ENCODE data around the gene GNG3. TPM values are rescaled to one million over a fixed set of nuclear protein-coding genes. Genes with fewer than 3 reads are reported as not detected.

GNG3 gene
- total RNA-seq = not detected

DNA sequence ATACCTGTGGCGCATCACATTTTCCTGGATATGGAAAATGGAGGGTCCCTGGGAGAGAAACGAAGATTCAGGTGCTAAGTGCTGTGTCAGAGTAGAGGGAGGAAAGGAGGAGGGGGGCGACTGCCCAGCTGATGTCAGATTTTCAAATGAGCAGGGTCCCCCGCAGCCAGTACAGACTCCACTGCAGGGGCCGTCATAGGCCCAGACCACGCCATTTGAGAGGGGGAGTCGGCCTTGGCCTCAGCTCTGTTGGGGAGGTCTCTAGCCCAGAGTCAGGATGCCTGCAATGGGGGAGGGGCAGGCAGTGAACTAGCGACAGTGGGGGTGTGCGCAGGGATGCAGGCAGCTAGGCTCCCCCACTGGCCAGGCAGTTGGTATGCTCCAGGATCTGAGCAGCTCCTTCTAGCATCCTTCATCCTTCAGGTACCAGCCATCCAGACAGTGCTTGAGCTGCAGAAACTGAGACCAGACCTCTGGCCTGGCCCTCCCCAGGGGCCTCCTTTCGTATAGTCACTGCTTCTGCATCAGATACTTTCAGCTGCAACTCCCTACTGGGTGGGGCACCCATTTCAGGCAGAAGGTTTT, at the start of gene GNG3, which contains the start of gene BSCL2:
Gene GNG3, plus strand, starts transcription at position 400 of the 585 bp plus-strand sequence. CDS start 620 bp downstream, outside the sequence.
Gene BSCL2, minus strand, starts transcription at position 148 of the 585 bp plus-strand sequence. CDS start 229 bp downstream, outside the sequence.

DNA sequence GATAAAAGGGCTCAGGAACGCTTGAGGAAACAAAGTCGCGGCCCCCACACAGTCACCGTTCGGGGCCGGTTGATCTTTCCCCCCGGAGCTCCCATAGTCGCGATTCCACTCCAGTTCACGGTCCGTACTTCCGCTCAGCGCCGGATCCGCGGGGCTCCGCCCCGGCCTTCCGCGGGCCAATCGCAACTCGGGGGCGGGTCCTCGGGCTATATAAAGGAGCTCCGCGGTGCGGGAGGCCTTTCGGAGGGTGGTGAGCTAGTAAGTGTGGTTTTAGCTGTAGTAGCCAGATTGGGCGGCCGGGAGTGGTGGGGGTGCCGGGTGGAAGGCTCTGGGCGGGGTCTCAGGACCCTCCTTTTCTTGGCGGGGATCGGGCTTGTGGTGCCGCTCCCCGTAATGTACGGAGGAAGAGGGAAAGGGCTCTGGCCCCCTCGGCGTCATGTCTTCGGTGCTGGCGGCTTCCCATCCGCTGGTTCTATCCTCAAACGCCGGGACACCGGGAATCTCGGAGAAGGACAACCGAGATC, 42.3 kb upstream of the GNG3 start, which contains the start of the genes C11orf98 and CSKMT:
Gene C11orf98, minus strand, starts transcription at position 136 of the 524 bp plus-strand sequence. Its CDS starts 41 bp downstream, at position 95.
Gene CSKMT, plus strand, starts transcription at position 238 of the 524 bp plus-strand sequence. CDS start 568 bp downstream, outside the sequence.

DNA sequence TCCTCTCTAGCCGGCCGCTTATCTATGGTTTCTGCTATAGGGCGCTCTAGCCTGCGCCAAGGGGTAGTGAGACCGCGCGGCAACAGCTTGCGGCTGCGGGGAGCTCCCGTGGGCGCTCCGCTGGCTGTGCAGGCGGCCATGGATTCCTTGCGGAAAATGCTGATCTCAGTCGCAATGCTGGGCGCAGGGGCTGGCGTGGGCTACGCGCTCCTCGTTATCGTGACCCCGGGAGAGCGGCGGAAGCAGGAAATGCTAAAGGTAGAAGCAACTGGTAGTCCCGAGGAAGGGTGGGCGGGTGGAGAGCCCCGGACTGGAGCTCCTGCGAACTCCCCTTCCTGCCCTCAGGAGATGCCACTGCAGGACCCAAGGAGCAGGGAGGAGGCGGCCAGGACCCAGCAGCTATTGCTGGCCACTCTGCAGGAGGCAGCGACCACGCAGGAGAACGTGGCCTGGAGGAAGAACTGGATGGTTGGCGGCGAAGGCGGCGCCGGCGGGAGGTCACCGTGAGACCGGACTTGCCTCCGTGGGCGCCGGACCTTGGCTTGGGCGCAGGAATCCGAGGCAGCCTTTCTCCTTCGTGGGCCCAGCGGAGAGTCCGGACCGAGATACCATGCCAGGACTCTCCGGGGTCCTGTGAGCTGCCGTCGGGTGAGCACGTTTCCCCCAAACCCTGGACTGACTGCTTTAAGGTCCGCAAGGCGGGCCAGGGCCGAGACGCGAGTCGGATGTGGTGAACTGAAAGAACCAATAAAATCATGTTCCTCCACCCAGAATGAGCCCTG, 35.7 kb upstream of the GNG3 start, which contains the start of the genes LBHD1 and UQCC3:
Gene LBHD1, minus strand, starts transcription at position 660 of the 782 bp plus-strand sequence. CDS start 2,236 bp downstream, outside the sequence.
Gene UQCC3, plus strand, starts transcription at position 66 of the 782 bp plus-strand sequence. Its CDS starts 73 bp downstream, at position 139.

GRCh38 chr11:62678770-62679696, 28.4 kb upstream of the GNG3 start, which contains the start of gene UBXN1:
Gene UBXN1, minus strand, starts transcription at chr11:62679073. Its CDS starts 150 bp downstream, at chr11:62678923.

DNA sequence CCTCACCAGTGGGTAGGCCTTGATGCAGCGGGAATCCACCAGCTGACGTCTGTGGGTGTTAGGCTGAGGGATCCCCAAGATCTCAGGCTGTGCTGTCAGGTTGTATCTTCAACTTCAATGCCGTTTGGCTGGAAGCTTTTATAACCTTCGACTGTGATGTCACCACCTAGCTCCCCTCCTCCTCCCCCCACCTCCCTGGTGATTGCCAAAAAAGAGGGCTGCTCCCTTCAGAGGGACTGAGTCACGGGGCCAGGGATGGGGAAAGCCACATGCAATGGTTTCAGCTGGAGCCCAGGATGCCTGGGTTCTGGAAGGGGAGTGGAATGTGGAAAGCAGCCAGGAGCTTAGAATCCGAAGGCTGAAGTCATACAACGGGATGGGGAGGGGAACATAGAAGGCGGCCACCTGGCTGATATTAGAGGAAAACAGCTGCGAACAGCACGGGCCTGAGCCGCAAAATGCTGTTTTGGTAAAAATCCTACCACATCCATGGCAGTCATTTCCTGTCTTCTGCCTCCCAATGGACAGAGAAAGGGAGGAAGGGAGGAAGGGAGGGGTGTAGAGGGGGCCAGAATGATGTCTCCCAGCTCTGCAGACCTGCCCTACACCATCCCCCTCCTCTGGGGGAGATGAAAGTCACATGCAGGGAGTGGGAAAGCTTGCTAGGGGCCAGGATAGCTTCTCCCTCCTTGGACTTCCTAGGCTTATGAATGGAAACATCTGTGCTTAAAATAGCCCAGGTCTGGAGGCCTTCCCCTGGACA, 17.9 kb upstream of the GNG3 start, which contains the start of gene LRRN4CL:
Gene LRRN4CL, minus strand, starts transcription at position 110 of the 763 bp plus-strand sequence. CDS start 1,022 bp downstream, outside the sequence.

DNA sequence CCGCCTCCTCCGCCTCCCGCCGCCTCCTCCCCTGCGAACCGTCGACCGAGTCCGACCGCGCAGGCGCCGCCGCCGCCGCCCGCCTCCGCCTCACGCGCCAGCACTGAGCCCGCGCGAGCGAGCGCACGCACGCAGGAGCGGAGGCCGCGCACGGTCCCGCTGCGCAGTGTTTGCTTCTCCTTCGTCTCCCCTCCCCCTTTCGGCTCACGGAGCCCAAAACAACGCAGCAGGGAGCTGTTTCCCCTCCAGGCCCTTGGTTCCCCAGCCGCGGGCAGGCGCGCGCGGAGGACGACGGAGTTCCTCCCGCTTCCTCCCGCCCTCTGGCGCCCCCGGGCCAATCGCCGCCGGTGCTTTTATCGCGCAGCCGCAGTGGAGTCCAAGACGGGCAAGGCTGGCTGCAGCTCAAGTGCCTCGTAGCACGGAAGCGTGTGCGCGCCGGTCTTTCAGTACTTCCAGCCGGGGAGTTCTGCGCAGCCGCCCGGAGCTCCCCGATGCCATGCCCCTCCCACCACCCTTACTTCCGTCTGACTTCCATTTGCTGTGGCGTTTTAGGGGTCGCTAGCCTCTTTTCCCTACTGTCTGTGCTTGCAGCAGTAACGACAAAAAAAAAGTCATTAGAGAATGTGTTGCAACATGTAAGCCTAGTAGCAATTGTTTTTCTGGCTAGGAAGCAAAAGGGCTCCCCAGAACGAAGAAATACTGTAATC, 19.8 kb downstream of the GNG3 start, which contains the start of gene HNRNPUL2:
Gene HNRNPUL2, minus strand, starts transcription at position 293 of the 707 bp plus-strand sequence. CDS start 301 bp downstream, outside the sequence.

GRCh38 chr11:62728171-62728988, 20.9 kb downstream of the GNG3 start, which contains the start of gene TTC9C:
Gene TTC9C, plus strand, starts transcription at chr11:62728486. Its CDS starts 363 bp downstream, at chr11:62728849.

GRCh38 chr11:62753736-62754603, 46.5 kb downstream of the GNG3 start, which contains the start of gene ZBTB3:
Gene ZBTB3, minus strand, starts transcription at chr11:62754160. Its CDS starts 496 bp downstream, at chr11:62753664.

Small RNA genes within 50 kb of the gene (small RNA-seq; reads per million reads assigned to genes)
- gene SNORA57 (ENCODE audit: low replicate concordance) = not detected

Other genes with a start within 250 kb of the GNG3 start
- gene AHNAK, start 160.9 kb upstream of the GNG3 start, total RNA-seq = 286 TPM
- 1,423 TPM for gene EEF1G, start 133.8 kb upstream of the GNG3 start, total RNA-seq
- gene TUT1, start 116.2 kb upstream of the GNG3 start, total RNA-seq = 12.9 TPM
- gene MTA2, start 105.8 kb upstream of the GNG3 start, total RNA-seq = 79.0 TPM
- gene EML3, start 94.9 kb upstream of the GNG3 start, total RNA-seq = 26.9 TPM
- 1.6 TPM for gene ROM1, start 94.4 kb upstream of the GNG3 start, total RNA-seq
- 28.3 TPM for gene B3GAT3, start 85.7 kb upstream of the GNG3 start, total RNA-seq
- 253 TPM for gene GANAB, start 61.1 kb upstream of the GNG3 start, total RNA-seq
- gene INTS5, start 54.4 kb upstream of the GNG3 start, total RNA-seq = 23.0 TPM
- gene C11orf98, start 42.5 kb upstream of the GNG3 start, total RNA-seq = 20.1 TPM
- 8.9 TPM for gene CSKMT, start 42.4 kb upstream of the GNG3 start, total RNA-seq
- 10.2 TPM for gene UQCC3, start 36.0 kb upstream of the GNG3 start, total RNA-seq
- 4.0 TPM for gene LBHD1, start 35.4 kb upstream of the GNG3 start, total RNA-seq
- gene UBXN1, start 28.6 kb upstream of the GNG3 start, total RNA-seq = 89.0 TPM
- gene LRRN4CL, start 18.1 kb upstream of the GNG3 start, total RNA-seq = 5.4 TPM
- gene BSCL2, start 252 bp upstream of the GNG3 start, total RNA-seq = 79.3 TPM
- gene HNRNPUL2, start 19.8 kb downstream of the GNG3 start, total RNA-seq = 39.5 TPM
- gene TTC9C, start 20.8 kb downstream of the GNG3 start, total RNA-seq = 34.4 TPM
- gene ZBTB3, start 46.5 kb downstream of the GNG3 start, total RNA-seq = 14.8 TPM
- gene POLR2G, start 53.9 kb downstream of the GNG3 start, total RNA-seq = 87.4 TPM
- 36.1 TPM for gene TAF6L, start 63.7 kb downstream of the GNG3 start, total RNA-seq
- 43.4 TPM for gene TMEM179B, start 79.7 kb downstream of the GNG3 start, total RNA-seq
- gene TMEM223, start 84.3 kb downstream of the GNG3 start, total RNA-seq = 20.4 TPM
- 37.9 TPM for gene NXF1, start 97.8 kb downstream of the GNG3 start, total RNA-seq
- gene STX5, start 124.4 kb downstream of the GNG3 start, total RNA-seq = 34.2 TPM
- not detected for gene TEX54, start 125.2 kb downstream of the GNG3 start, total RNA-seq
- 33.6 TPM for gene WDR74, start 131.9 kb downstream of the GNG3 start, total RNA-seq
- 139 TPM for gene SLC3A2, start 173.2 kb downstream of the GNG3 start, total RNA-seq
- gene CHRM1, start 213.7 kb downstream of the GNG3 start, total RNA-seq = not detected

Measured in metanephros (tissue), 2 donors.